ENCODE measurements around the gene QRFP.

GRCh38 chr9:130930804-130931349 is 34.3 kb upstream of the QRFP start:
- TF ChIP-seq CTCF (IDR thresholded peaks at IDR 0.05; ENCODE audit: low read depth, low read length) (no peak), EZH2phosphoT487 (IDR thresholded peaks at IDR 0.05; ENCODE audit: low read depth) (no peak)
